Endothelial cell of umbilical vein (primary cell): Measurements from ENCODE around the gene VWA5B2. TPM values are rescaled to one million over a fixed set of nuclear protein-coding genes. Genes with fewer than 3 reads are reported as not detected.

Source experiments
- BruUV-seq: library from RNA; stranded (reverse); fragments of 400-500 nt; replicated peaks from 2 replicates; lab custom pipeline; 2021; lab: Mats Ljungman, UMichigan
- CTCF ChIA-PET: fragments of 300-600, 350-600 bp; sonication (Branson Sonifier 250); formaldehyde crosslinking; loops from one replicate; lab custom pipeline; 2021; ENCODE audit warnings: antibody characterized with exemption, inconsistent platforms; lab: Charles Lee
- POLR2A ChIA-PET: fragments of 300-600, 350-600 bp; sonication (Branson Sonifier 250); formaldehyde crosslinking; loops from one replicate; lab custom pipeline; 2021; ENCODE audit warnings: antibody characterized with exemption, inconsistent platforms; lab: Charles Lee
- DNase-seq: peaks from one replicate; pipeline ENCODE4 v3.0.0-alpha.2; 2011; ENCODE audit warnings: low read depth, low spot score
- FAIRE-seq: peaks from 2 replicates; lab custom pipeline; 2011; peaks lifted over from hg19 to GRCh38; lab: Jason Lieb, UNC
- H2AFZ ChIP-seq: 2 replicates; pipeline ENCODE4 v1.6.0; 2012; ENCODE audit warnings: low read depth, low read length, control low read depth, inconsistent platforms
- H3K27ac ChIP-seq: 2 replicates; pipeline ENCODE4 v1.5.1; 2011; ENCODE audit warnings: low read depth, mild to moderate bottlenecking, control low read depth, low read length, moderate library complexity; ENCODE audit not compliant: insufficient read depth
- H3K27me3 ChIP-seq, 2 experiments: 2 replicates each; pipeline versions ENCODE4 v1.6.0 to v1.6.1; 2011; ENCODE audit warnings: low read length in 2 of 2, mixed read lengths in 1 of 2; ENCODE audit not compliant: control insufficient read depth in 2 of 2, insufficient read depth in 2 of 2
- H3K36me3 ChIP-seq, 2 experiments: 2 replicates in 1 of 2; 3 replicates in 1 of 2; pipeline ENCODE4 v1.5.1; 2011; ENCODE audit warnings: low read length in 2 of 2, mild to moderate bottlenecking in 1 of 2, moderate library complexity in 1 of 2; ENCODE audit not compliant: control insufficient read depth in 2 of 2, insufficient read depth in 2 of 2; ENCODE audit errors: extremely low read depth in 1 of 2
- H3K4me1 ChIP-seq: 3 replicates; pipeline ENCODE4 v1.5.1; 2011; ENCODE audit warnings: mild to moderate bottlenecking, low read length; ENCODE audit not compliant: control insufficient read depth, insufficient read depth; ENCODE audit errors: extremely low read depth
- H3K4me2 ChIP-seq: 2 replicates; pipeline ENCODE4 v1.6.1; 2011; ENCODE audit warnings: low read length, control low read depth, mixed read lengths; ENCODE audit not compliant: insufficient read depth
- H3K4me3 ChIP-seq, 3 experiments: fragments of 200-600 bp in 1 of 3; sonication (generic), shearing (Covaris generic) in 1 of 3; replicated peaks in 1 of 3; 2 replicates each; pipeline ENCODE4 v1.5.1; 2011 to 2016; ENCODE audit warnings: control low read depth in 3 of 3, low read length in 3 of 3, mild to moderate bottlenecking in 2 of 3, inconsistent platforms in 1 of 3, low read depth in 1 of 3, moderate library complexity in 1 of 3; ENCODE audit not compliant: insufficient read depth in 1 of 3
- H3K79me2 ChIP-seq: 2 replicates; pipeline ENCODE4 v1.6.0; 2012; ENCODE audit warnings: low read length, inconsistent platforms; ENCODE audit not compliant: control insufficient read depth, insufficient read depth
- H3K9ac ChIP-seq: replicated peaks from 2 replicates; pipeline ENCODE3; 2011; ENCODE audit warnings: low read length, control low read depth; ENCODE audit not compliant: insufficient read depth; ENCODE audit errors: extremely low read depth
- H3K9me1 ChIP-seq: replicated peaks from 3 replicates; pipeline ENCODE4 v1.6.0; 2011; ENCODE audit warnings: mild to moderate bottlenecking, low read length; ENCODE audit not compliant: control insufficient read depth, insufficient read depth; ENCODE audit errors: extremely low read depth
- H3K9me3 ChIP-seq: replicated peaks from 2 replicates; pipeline ENCODE4 v1.5.1; 2012; ENCODE audit warnings: low read length, inconsistent platforms; ENCODE audit not compliant: control insufficient read depth, insufficient read depth
- H4K20me1 ChIP-seq: replicated peaks from 2 replicates; pipeline ENCODE3; 2011; ENCODE audit warnings: mild to moderate bottlenecking, low read length; ENCODE audit not compliant: control insufficient read depth, insufficient read depth; ENCODE audit errors: extremely low read depth
- CTCF ChIP-seq, 2 donors: IDR thresholded peaks; 1 replicate in 1 of 2; 2 replicates in 1 of 2; pipeline ENCODE4 v1.5.1; 2011; ENCODE audit warnings: low read length in 2 of 2, mild to moderate bottlenecking in 2 of 2, moderate library complexity in 2 of 2, control low read depth in 1 of 2, inconsistent platforms in 1 of 2, low read depth in 1 of 2; ENCODE audit not compliant: insufficient read depth in 1 of 2; ENCODE audit errors: extremely low read depth in 1 of 2
- EZH2 ChIP-seq: IDR thresholded peaks from 2 replicates; pipeline ENCODE4 v1.6.1; 2012; ENCODE audit warnings: borderline replicate concordance, low read depth, mild to moderate bottlenecking, moderate library complexity, low read length, inconsistent platforms; ENCODE audit not compliant: severe bottlenecking
- FOS ChIP-seq: IDR thresholded peaks from 2 replicates; pipeline ENCODE4 v1.6.1; 2011; ENCODE audit warnings: mild to moderate bottlenecking, low read length, moderate library complexity, borderline replicate concordance; ENCODE audit not compliant: insufficient read depth
- GATA2 ChIP-seq: IDR thresholded peaks from 2 replicates; pipeline ENCODE4 v1.7.0; 2011; ENCODE audit warnings: low read depth, mild to moderate bottlenecking, moderate library complexity, mixed read lengths, low read length; ENCODE audit not compliant: insufficient read length, insufficient read depth
- JUN ChIP-seq: IDR thresholded peaks from 2 replicates; pipeline ENCODE4 v1.6.1; 2011; ENCODE audit warnings: borderline replicate concordance, low read depth; ENCODE audit not compliant: insufficient read length, insufficient read depth
- MYC ChIP-seq: IDR thresholded peaks from one replicate; pipeline ENCODE4 v1.6.1; 2011; ENCODE audit warnings: mild to moderate bottlenecking, low read depth, low read length
- POLR2A ChIP-seq: IDR thresholded peaks from 2 replicates; pipeline ENCODE4 v1.6.1; 2012; ENCODE audit warnings: low read depth, mild to moderate bottlenecking, control low read depth, low read length
- POLR2AphosphoS5 ChIP-seq: IDR thresholded peaks from 2 replicates; pipeline ENCODE4 v1.6.1; 2012; ENCODE audit warnings: low read depth, mild to moderate bottlenecking, control low read depth, low read length, moderate library complexity; ENCODE audit not compliant: insufficient read depth
- dilution Hi-C: fragments of 300-500 bp; cut with MboI; formaldehyde crosslinking; loops from one replicate; pipeline ENCODE4 v1.15.0; 2019; ENCODE audit warnings: low sequenced_read_pairs; ENCODE audit not compliant: extremely low pct_ligation_motif_present
- intact Hi-C: fragments of 100-400 bp; cut with micrococcal nuclease; formaldehyde crosslinking; loops from one replicate; pipeline ENCODE4 v1.10.0; 2022
- polyA plus RNA-seq, 4 experiments: library from polyadenylated mRNA; depleted of rRNA in 3 of 4; stranded (reverse) in 3 of 4; unstranded in 1 of 4; fragments of >200 nt; gene quantifications; 2 replicates each; pipeline versions ENCODE4 v1.2.1 to v1.2.3, GENCODE V29; 2011 to 2012; ENCODE audit warnings: missing spikeins in 1 of 4
- total RNA-seq: library from RNA; stranded (reverse); gene quantifications from 2 replicates; pipeline ENCODE4 v1.2.3, GENCODE V29; 2021
- TF ChIP-seq, protein P1 (sequence below): IDR thresholded peaks from 2 replicates; pipeline ENCODE4 v1.6.1; 2011; ENCODE audit not compliant: insufficient read depth, insufficient read length

The VWA5B2 gene
- total and polyA plus RNA-seq, 2 donors (not counting 3 experiments of a cell fraction or from before 2014, with no cell fraction given): 0.03 TPM; not detected in 1

DNA sequence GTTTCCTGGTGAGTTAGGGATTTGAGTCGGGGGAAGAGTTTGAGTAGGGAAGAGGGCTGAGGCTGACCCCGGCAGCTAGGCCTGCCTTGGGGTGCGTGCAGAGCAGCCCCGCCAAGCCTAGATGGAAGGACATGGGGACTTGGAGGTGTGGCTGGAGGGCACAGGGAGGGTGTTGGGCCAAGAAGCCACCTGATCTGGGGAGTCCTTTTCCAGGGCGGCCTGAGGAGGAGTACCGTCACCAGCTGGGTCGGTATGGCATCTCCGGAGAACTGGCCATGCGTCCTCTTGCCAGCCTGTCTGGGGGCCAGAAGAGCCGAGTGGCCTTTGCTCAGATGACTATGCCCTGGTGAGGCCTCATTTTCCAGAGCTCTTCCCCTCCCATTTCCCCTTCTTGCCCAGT lies 36.5 kb upstream of the VWA5B2 start:
- no peaks in the 10 kb centered on the region for H3K27me3 ChIP-seq
- H3K4me2 ChIP-seq: no peak overlapping the region
- intact Hi-C loops (no loop called here), dilution Hi-C loops (no loop called here)
- no peak overlapping the region for H3K9ac ChIP-seq
- H3K79me2 ChIP-seq: peaks cover 7% of the 10 kb centered on the region
- no TSS peak for BruUV-seq
- DNase-seq: no peak
- H4K20me1 ChIP-seq: no peaks in the 10 kb centered on the region
- H2AFZ ChIP-seq: no peak overlapping the region
- no peaks in the 10 kb centered on the region for H3K4me1 ChIP-seq
- POLR2A ChIA-PET: no interaction called here
- TF ChIP-seq CTCF (IDR thresholded peaks at IDR 0.05; ENCODE audit: extremely low read depth in 1 of 2, insufficient read depth in 1 of 2, low read depth in 1 of 2, low read length in 2 of 2) (no peak), JUN (no peak), POLR2A (no peak)
- TF ChIP-seq, protein P1, sequence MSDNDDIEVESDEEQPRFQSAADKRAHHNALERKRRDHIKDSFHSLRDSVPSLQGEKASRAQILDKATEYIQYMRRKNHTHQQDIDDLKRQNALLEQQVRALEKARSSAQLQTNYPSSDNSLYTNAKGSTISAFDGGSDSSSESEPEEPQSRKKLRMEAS: no peak
- H3K9me1 ChIP-seq: no peaks in the 10 kb centered on the region
- peaks cover 8 to 42% of the 10 kb centered on the region in 2 experiments for H3K36me3 ChIP-seq
- H3K4me3 ChIP-seq: no peak overlapping the region
- FAIRE-seq: no peak
- H3K27ac ChIP-seq: no peak overlapping the region
- CTCF ChIA-PET: interaction anchor here (0.5 kb wide), 1 partner anchor 28 kb away, joined by 3 read pairs; no protein-coding TSS in a partner anchor
- H3K9me3 ChIP-seq: no peaks in the 10 kb centered on the region

DNA sequence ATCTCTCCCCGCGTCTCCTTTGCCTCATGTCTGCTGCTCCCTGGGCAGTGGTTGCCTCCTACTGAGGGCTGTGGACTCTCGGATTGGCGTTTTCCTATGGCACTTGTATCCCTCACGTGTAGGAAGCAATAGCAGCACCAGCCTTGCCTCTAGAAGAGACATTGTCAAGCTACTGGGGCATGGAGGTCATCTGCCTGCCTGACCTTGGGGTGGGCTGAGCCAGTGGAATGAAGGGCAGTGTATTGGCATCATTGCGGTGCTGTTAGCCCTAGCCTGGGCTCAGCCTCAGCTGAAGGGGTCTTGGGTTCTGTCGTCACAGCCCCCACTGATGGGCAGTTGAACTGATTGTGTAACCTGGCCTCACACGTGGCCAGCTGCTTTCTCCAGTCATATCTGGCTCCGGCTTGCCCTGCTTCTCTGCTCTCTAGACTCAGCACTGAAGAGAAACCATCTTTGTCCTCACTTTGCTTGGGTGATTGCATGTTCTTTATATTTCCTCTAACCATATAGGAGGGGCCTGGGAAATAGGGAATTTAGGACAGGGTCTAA lies 35.3 kb upstream of the VWA5B2 start:
- DNase-seq (no peak), FAIRE-seq (no peak)
- no peaks in the 10 kb centered on the region for H3K79me2 ChIP-seq
- POLR2A ChIA-PET: no interaction called here
- no peaks in the 10 kb centered on the region for H3K4me1 ChIP-seq
- no peak overlapping the region for H3K4me2 ChIP-seq
- dilution Hi-C loops (no loop called here), intact Hi-C loops (no loop called here)
- no peak overlapping the region for H3K9ac ChIP-seq
- no peak overlapping the region for H2AFZ ChIP-seq
- no peaks in the 10 kb centered on the region for H3K9me1 ChIP-seq
- BruUV-seq: no TSS peak
- CTCF ChIA-PET: interaction anchor here (4.4 kb wide), 1 partner anchor 33 kb away, joined by 19 read pairs; no protein-coding TSS in a partner anchor
- H4K20me1 ChIP-seq: no peaks in the 10 kb centered on the region
- H3K27me3 ChIP-seq: no peaks in the 10 kb centered on the region
- no peak overlapping the region for H3K27ac ChIP-seq
- TF ChIP-seq MYC: no peak
- TF ChIP-seq CTCF (IDR thresholded peaks at IDR 0.05; ENCODE audit: extremely low read depth in 1 of 2, insufficient read depth in 1 of 2, low read depth in 1 of 2, low read length in 2 of 2): no peak
- TF ChIP-seq, protein P1: no peak
- TF ChIP-seq FOS: no peak
- TF ChIP-seq POLR2A: no peak
- no peak for TF ChIP-seq EZH2
- TF ChIP-seq POLR2AphosphoS5: no peak
- no peak for TF ChIP-seq GATA2
- no peak for TF ChIP-seq JUN
- H3K4me3 ChIP-seq: no peak overlapping the region
- H3K36me3 ChIP-seq: peaks cover 8 to 34% of the 10 kb centered on the region in 2 experiments
- H3K9me3 ChIP-seq: no peaks in the 10 kb centered on the region
